Endodermal cell (in vitro differentiated cells): ENCODE results near the gene RHBDD3. TPM values are rescaled to one million over a fixed set of nuclear protein-coding genes. Genes with fewer than 3 reads are reported as not detected.

ENCODE experiments used
- DNase-seq: peaks from one replicate; pipeline ENCODE4 v3.0.0-alpha.2; 2017
- H3K27ac ChIP-seq: 2 replicates; pipeline ENCODE4 v1.5.1; 2013; ENCODE audit warnings: mild to moderate bottlenecking, low read depth, low read length, moderate library complexity
- H3K27me3 ChIP-seq: 2 replicates; pipeline ENCODE4 v1.6.1; 2013; ENCODE audit warnings: mild to moderate bottlenecking, low read length, moderate library complexity; ENCODE audit not compliant: insufficient read depth, control insufficient read depth, poor library complexity, severe bottlenecking
- H3K36me3 ChIP-seq: 2 replicates; pipeline ENCODE4 v1.7.0; 2013; ENCODE audit warnings: mild to moderate bottlenecking, low read length, moderate library complexity; ENCODE audit not compliant: control insufficient read depth, insufficient read depth
- H3K4me1 ChIP-seq: one replicate; pipeline ENCODE4 v1.7.0; 2013; ENCODE audit warnings: low read length; ENCODE audit not compliant: control insufficient read depth, insufficient read depth
- H3K4me3 ChIP-seq: 2 replicates; pipeline ENCODE4 v1.5.1; 2013; ENCODE audit warnings: mild to moderate bottlenecking, low read length, moderate library complexity
- H3K9ac ChIP-seq: 2 replicates; pipeline ENCODE4 v1.6.1; 2013; ENCODE audit warnings: mild to moderate bottlenecking, low read length, moderate library complexity; ENCODE audit not compliant: poor library complexity, severe bottlenecking; ENCODE audit errors: extremely low read depth
- H3K9me3 ChIP-seq: 2 replicates; pipeline ENCODE4 v1.6.1; 2013; ENCODE audit warnings: mild to moderate bottlenecking, low read length, moderate library complexity; ENCODE audit not compliant: control insufficient read depth
- H3K27ac Mint-ChIP-seq: 2 replicates; pipeline ENCODE4 v1.8.0; 2020; ENCODE audit warnings: mixed read lengths
- H3K27me3 Mint-ChIP-seq: 2 replicates; pipeline ENCODE4 v1.8.0; 2021; ENCODE audit warnings: mild to moderate bottlenecking, mixed read lengths; ENCODE audit not compliant: insufficient read depth
- H3K36me3 Mint-ChIP-seq: 2 replicates; pipeline ENCODE4 v1.8.0; 2020; ENCODE audit warnings: low read depth, mixed read lengths
- H3K4me1 Mint-ChIP-seq: 2 replicates; pipeline ENCODE4 v1.8.0; 2020; ENCODE audit warnings: mixed read lengths
- H3K4me3 Mint-ChIP-seq: 2 replicates; pipeline ENCODE4 v1.8.0; 2020; ENCODE audit warnings: mild to moderate bottlenecking, moderate library complexity, mixed read lengths
- H3K9me3 Mint-ChIP-seq: 2 replicates; pipeline ENCODE4 v1.8.0; 2020; ENCODE audit warnings: mild to moderate bottlenecking, mixed read lengths
- CTCF ChIP-seq: fragments of 200-600 bp; sonication (generic); conservative IDR thresholded peaks from 2 replicates; pipeline ENCODE4 v1.5.0; 2021; ENCODE audit warnings: antibody characterized with exemption, mild to moderate bottlenecking
- WGBS, 2 experiments: methylation state at CpG; one replicate each; pipeline versions ENCODE4 v1.1.5 to v1.1.7; 2013; ENCODE audit warnings: missing lambda C conversion rate in 2 of 2, mixed read lengths in 1 of 2; ENCODE audit not compliant: insufficient coverage in 1 of 2, insufficient read length in 1 of 2; 5-methylcytosine and 5-hydroxymethylcytosine counted together
- total RNA-seq, 2 donors: library from RNA; stranded (reverse); fragmentation: NEBNext Ultra II Directional in 1 of 2; extraction: Animal tissue kit (Norgen Biotek cat#: 25700) in 1 of 2; gene quantifications; 2 replicates in 1 of 2; 3 replicates in 1 of 2; pipeline ENCODE4 v1.2.1, GENCODE V29; 2021

RHBDD3 gene
- total RNA-seq, 2 donors from 2014 or later = 65.0 to 75.2 TPM

GRCh38 chr22:29216011-29216872, 51.5 kb downstream of the RHBDD3 start:
- WGBS, 2 experiments = 81 to 85% methylated on average over 8 to 14 of the region's 14 CpGs
- DNase-seq = no peak
- no peaks in the 10 kb centered on the region for H3K27me3 ChIP-seq
- H3K4me3 ChIP-seq = no peak overlapping the region
- H3K9ac ChIP-seq = no peak overlapping the region
- Mint-ChIP-seq H3K4me1 (peaks cover 22% of the 10 kb centered on the region), H3K4me3 (no peak overlapping the region), H3K27ac (no peak overlapping the region), H3K27me3 (peaks cover 1% of the 10 kb centered on the region), H3K9me3 (no peaks in the 10 kb centered on the region), H3K36me3 (peaks cover 11% of the 10 kb centered on the region)
- H3K27ac ChIP-seq = no peak overlapping the region
- H3K4me1 ChIP-seq = peaks cover 14% of the 10 kb centered on the region
- no peak for TF ChIP-seq CTCF
- no peaks in the 10 kb centered on the region for H3K9me3 ChIP-seq
- no peaks in the 10 kb centered on the region for H3K36me3 ChIP-seq

- Histone ChIP-seq H3K9ac (no peak overlapping the region), H3K4me1 (peaks cover 9% of the 10 kb centered on the region), H3K27ac (no peak overlapping the region), H3K9me3 (no peaks in the 10 kb centered on the region), H3K36me3 (no peaks in the 10 kb centered on the region), H3K4me3 (no peak overlapping the region), H3K27me3 (no peaks in the 10 kb centered on the region)
- Mint-ChIP-seq H3K4me3 (no peak overlapping the region), H3K27ac (no peak overlapping the region), H3K27me3 (no peaks in the 10 kb centered on the region), H3K4me1 (peaks cover 16% of the 10 kb centered on the region), H3K9me3 (no peaks in the 10 kb centered on the region), H3K36me3 (peaks cover 9% of the 10 kb centered on the region)
- TF ChIP-seq CTCF = no peak
- DNase-seq = peak; percentile 51
- 89% methylated on average over 12 to 14 of the region's 14 CpGs for WGBS, 2 experiments
Observed at GRCh38 chr22:29215012-29215860, 52.5 kb downstream of the RHBDD3 start.

GRCh38 chr22:29214232-29214631, 53.5 kb downstream of the RHBDD3 start:
- Mint-ChIP-seq H3K9me3 (no peaks in the 10 kb centered on the region), H3K4me1 (peaks cover 10% of the 10 kb centered on the region), H3K27ac (no peak overlapping the region), H3K36me3 (peaks cover 5% of the 10 kb centered on the region), H3K27me3 (no peaks in the 10 kb centered on the region), H3K4me3 (no peak overlapping the region)
- Histone ChIP-seq H3K9me3 (no peaks in the 10 kb centered on the region), H3K27me3 (no peaks in the 10 kb centered on the region), H3K4me3 (no peak overlapping the region), H3K4me1 (peaks cover 5% of the 10 kb centered on the region), H3K36me3 (no peaks in the 10 kb centered on the region), H3K9ac (no peak overlapping the region), H3K27ac (no peak overlapping the region)
- peak; percentile 42 for TF ChIP-seq CTCF
- DNase-seq = peak; percentile 68
- WGBS, 2 experiments = 93 to 100% methylated on average over 1 to 6 of the region's 6 CpGs
